CD4-positive, alpha-beta memory T cell (primary cell): ENCODE results near the gene KIFC3. TPM values are rescaled to one million over a fixed set of nuclear protein-coding genes. Genes with fewer than 3 reads are reported as not detected.
A peak's percentile ranks its signal among the peaks of the same experiment; 100 is the strongest.

Source experiments
- CTCF ChIA-PET: fragments of 350-600 bp; sonication (Branson Sonifier 250); formaldehyde crosslinking; loops from one replicate; lab custom pipeline; 2021; ENCODE audit warnings: inconsistent platforms; ENCODE audit not compliant: partially characterized antibody; lab: Charles Lee
- POLR2A ChIA-PET: fragments of 350-600 bp; sonication (Branson Sonifier 250); formaldehyde crosslinking; loops from one replicate; lab custom pipeline; 2021; ENCODE audit not compliant: partially characterized antibody; lab: Charles Lee
- DNase-seq, 5 donors: peaks; one replicate each; pipeline versions ENCODE4 v3.0.0 to v3.0.0-alpha.2; 2020 to 2022; ENCODE audit warnings: mixed read lengths in 1 of 5
- H3K27ac ChIP-seq: one replicate; pipeline ENCODE4 v1.7.0; 2013; ENCODE audit warnings: low read depth, low read length
- H3K27me3 ChIP-seq: 2 replicates; pipeline ENCODE4 v1.7.0; 2013; ENCODE audit warnings: mild to moderate bottlenecking, low read length, moderate library complexity; ENCODE audit not compliant: insufficient read depth
- H3K36me3 ChIP-seq: 2 replicates; pipeline ENCODE4 v1.7.0; 2013; ENCODE audit warnings: mild to moderate bottlenecking, low read length, moderate library complexity; ENCODE audit not compliant: insufficient read depth
- H3K4me1 ChIP-seq: 2 replicates; pipeline ENCODE4 v1.7.0; 2013; ENCODE audit warnings: mild to moderate bottlenecking, low read length, moderate library complexity; ENCODE audit not compliant: insufficient read depth
- H3K4me3 ChIP-seq, 2 donors: one replicate each; pipeline ENCODE4 v1.7.0; 2013; ENCODE audit warnings: low read length in 2 of 2, mild to moderate bottlenecking in 1 of 2
- H3K9me3 ChIP-seq, 2 donors: one replicate each; pipeline ENCODE4 v1.7.0; 2013; ENCODE audit warnings: low read length in 2 of 2, control low read depth in 1 of 2; ENCODE audit not compliant: control insufficient read depth in 1 of 2
- H3K27ac Mint-ChIP-seq, 7 donors: one replicate each; pipeline ENCODE4 v1.8.0; 2020 to 2021; ENCODE audit warnings: mixed read lengths in 7 of 7, mild to moderate bottlenecking in 6 of 7, inconsistent platforms in 3 of 7, moderate library complexity in 3 of 7
- H3K27me3 Mint-ChIP-seq, 2 donors: one replicate each; pipeline ENCODE4 v1.8.0; 2020 to 2021; ENCODE audit warnings: mixed read lengths in 2 of 2
- H3K36me3 Mint-ChIP-seq, 2 donors: one replicate each; pipeline ENCODE4 v1.8.0; 2020 to 2021; ENCODE audit warnings: mixed read lengths in 2 of 2, inconsistent platforms in 1 of 2, mild to moderate bottlenecking in 1 of 2
- H3K4me1 Mint-ChIP-seq, 4 donors: one replicate each; pipeline ENCODE4 v1.8.0; 2020 to 2021; ENCODE audit warnings: mixed read lengths in 4 of 4, mild to moderate bottlenecking in 1 of 4
- H3K4me3 Mint-ChIP-seq, 8 donors: one replicate each; pipeline ENCODE4 v1.8.0; 2020 to 2021; ENCODE audit warnings: mixed read lengths in 8 of 8, mild to moderate bottlenecking in 7 of 8, moderate library complexity in 6 of 8, inconsistent platforms in 3 of 8
- H3K9me3 Mint-ChIP-seq, 8 donors: one replicate each; pipeline ENCODE4 v1.8.0; 2020 to 2021; ENCODE audit warnings: mixed read lengths in 8 of 8, mild to moderate bottlenecking in 5 of 8, inconsistent platforms in 3 of 8, moderate library complexity in 1 of 8
- intact Hi-C: fragments of 100-400 bp; cut with micrococcal nuclease; formaldehyde crosslinking; loops from one replicate; pipeline ENCODE4 v1.15.1; 2023
- polyA plus RNA-seq, 2 donors: library from polyadenylated mRNA; unstranded; fragments of 300-500 nt; fragmentation: Illumina TruSeq; gene quantifications; one replicate each; pipeline ENCODE4 v1.2.3, GENCODE V29; 2021
- total RNA-seq, 2 experiments: library from RNA; stranded (reverse); gene quantifications; one replicate each; pipeline ENCODE4 v1.2.3, GENCODE V29; 2021

KIFC3 gene
- total and polyA plus RNA-seq, 4 experiments from 2014 or later: 1.6 to 1.9 TPM; not detected in 2

DNA sequence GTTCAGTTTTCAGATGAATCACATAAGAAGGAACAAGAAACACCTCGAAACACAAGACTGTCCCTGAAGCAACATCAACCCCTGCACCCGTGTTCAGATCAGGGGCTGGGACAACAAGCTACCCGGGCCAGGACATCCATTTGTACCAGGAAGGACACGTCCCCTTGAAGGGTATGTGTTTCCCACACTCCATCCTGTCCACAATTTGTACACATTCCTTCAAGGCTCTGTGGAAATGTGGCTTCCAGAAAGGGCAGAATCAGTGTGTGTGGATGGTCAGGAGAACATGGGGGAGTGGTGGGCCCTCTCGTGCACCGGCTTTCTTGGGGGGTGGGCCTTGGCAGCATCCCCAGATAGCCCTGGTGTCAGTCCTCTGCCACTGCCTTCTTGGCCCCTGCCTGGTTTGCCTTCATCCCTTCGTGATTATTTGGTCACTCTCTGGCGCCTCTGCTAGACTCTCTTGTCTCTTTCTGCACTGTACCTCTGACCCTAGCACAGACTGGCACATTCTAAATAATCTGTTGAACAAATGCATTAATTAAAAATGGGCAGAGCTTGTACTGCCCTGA, 10.3 kb downstream of the KIFC3 start:
- Mint-ChIP-seq H3K4me1 (peaks cover 0 to 6% (median under 1%) of the 10 kb centered on the region in 4 donors), H3K36me3 (no peaks in the 10 kb centered on the region), H3K27ac (no peak overlapping the region), H3K27me3 (no peaks in the 10 kb centered on the region), H3K9me3 (no peaks in the 10 kb centered on the region), H3K4me3 (no peak overlapping the region)
- H3K36me3 ChIP-seq: no peaks in the 10 kb centered on the region
- intact Hi-C loops: no loop called here
- H3K27me3 ChIP-seq: no peaks in the 10 kb centered on the region
- H3K4me1 ChIP-seq: no peaks in the 10 kb centered on the region
- CTCF ChIA-PET: no interaction called here
- POLR2A ChIA-PET: no interaction called here
- H3K4me3 ChIP-seq: no peak overlapping the region
- no peaks in the 10 kb centered on the region for H3K9me3 ChIP-seq
- H3K27ac ChIP-seq: no peak overlapping the region
- DNase-seq: no peak

DNA sequence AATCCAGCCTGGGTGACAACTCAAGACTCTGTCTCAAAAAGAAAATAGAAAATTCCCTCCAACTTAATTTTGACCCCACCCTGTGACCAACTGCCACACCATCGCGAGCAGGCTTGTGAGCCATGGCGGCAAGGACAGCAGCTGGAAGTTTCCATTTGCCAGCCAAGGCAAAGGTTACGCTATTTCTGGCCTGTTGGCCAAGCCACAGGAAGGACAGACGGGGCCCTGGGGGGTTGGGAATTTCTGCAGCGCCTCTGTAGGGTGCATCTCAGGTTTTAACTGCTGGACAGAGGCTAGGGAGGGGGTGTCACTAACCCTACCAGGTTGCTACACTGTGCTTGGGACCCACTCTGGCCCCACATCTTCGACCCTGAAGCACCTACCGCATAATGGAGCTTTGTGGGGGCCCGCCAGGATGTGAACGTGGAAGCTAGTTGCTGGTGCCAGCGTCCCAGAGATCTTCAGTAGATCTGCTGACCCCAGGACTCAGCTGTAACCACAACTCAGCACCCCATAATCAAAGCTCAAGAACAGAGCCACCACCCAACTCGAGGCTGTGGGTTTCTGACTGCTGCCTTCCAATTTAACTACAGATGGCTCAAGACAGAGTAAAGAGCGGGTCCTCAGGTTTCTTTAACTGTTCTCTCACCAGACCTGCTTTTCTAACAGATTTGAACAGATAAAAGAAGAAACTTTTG, 10.9 kb downstream of the KIFC3 start:
- CTCF ChIA-PET: no interaction called here
- H3K9me3 Mint-ChIP-seq: no peaks in the 10 kb centered on the region

DNA sequence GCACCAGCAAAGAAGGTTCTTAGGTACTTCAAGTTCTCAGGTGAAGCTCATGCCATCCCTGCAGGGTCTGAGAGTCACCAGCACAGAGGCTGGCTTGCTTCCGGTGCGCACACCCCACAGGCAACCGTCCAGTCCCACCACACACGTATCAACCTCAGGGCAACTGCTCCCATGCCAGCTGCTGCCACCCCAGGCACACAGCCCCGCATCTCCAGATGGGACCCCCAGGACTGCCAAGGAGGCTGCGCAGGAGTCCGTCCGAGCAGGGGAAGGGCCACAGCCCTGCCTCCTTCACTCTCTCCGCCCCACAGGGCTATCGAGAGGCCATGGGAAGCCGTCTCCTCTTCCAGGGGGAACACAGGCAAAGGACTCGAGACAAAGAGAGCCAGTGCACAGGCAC, 13.3 kb downstream of the KIFC3 start:
- CTCF ChIA-PET: no interaction called here
- H3K4me3 ChIP-seq: no peak overlapping the region
- DNase-seq: no peak
- H3K9me3 ChIP-seq: no peaks in the 10 kb centered on the region
- H3K36me3 ChIP-seq: no peaks in the 10 kb centered on the region
- POLR2A ChIA-PET: no interaction called here
- Mint-ChIP-seq H3K27me3 (no peaks in the 10 kb centered on the region), H3K9me3 (no peaks in the 10 kb centered on the region), H3K4me1 (peaks cover 0 to 2% (median 0%) of the 10 kb centered on the region in 4 donors), H3K27ac (no peak overlapping the region), H3K36me3 (no peaks in the 10 kb centered on the region), H3K4me3 (no peak overlapping the region)
- H3K27ac ChIP-seq: no peak overlapping the region
- no peaks in the 10 kb centered on the region for H3K4me1 ChIP-seq
- H3K27me3 ChIP-seq: no peaks in the 10 kb centered on the region
- intact Hi-C loops: no loop called here

More for the DNA sequence above, 10.9 kb downstream of the KIFC3 start:
- DNase-seq: no peak
- Histone ChIP-seq H3K4me1 (no peaks in the 10 kb centered on the region), H3K36me3 (no peaks in the 10 kb centered on the region), H3K9me3 (no peaks in the 10 kb centered on the region), H3K4me3 (no peak overlapping the region), H3K27me3 (no peaks in the 10 kb centered on the region), H3K27ac (no peak overlapping the region)
- POLR2A ChIA-PET: no interaction called here
- Mint-ChIP-seq H3K4me3 (no peak overlapping the region), H3K27ac (no peak overlapping the region), H3K27me3 (no peaks in the 10 kb centered on the region), H3K36me3 (no peaks in the 10 kb centered on the region), H3K4me1 (peaks cover 0 to 2% (median under 1%) of the 10 kb centered on the region in 4 donors)
- intact Hi-C loops: no loop called here

DNA sequence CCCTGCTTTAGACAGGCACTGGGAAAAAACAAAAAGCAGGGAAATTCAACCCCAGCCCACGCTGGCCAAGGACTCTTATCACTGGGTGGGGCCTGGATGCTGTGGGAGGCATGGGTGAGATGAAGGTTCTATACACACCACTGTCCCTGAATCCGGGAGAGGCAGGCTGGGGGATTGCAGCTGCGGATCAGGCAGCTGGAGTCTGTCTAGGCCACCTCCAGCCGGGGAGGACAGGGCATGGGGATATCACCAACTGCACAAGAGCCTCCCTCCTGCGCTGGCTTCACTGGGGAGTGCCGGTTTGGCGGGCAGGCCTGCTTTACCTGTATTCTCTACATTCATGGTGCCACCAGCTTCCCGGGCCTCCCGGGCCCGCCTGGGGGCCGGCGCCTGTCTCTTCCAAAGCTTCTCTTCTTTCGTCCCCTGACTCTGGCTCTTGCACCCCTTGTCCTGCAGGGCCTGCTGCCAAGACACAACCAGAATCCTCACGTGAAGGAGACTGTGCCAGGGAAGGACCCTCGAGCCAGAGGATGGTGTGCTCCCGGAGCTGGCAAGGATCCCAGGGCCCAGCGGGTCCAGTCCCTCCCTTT, 13.9 kb downstream of the KIFC3 start:
- intact Hi-C loops: no loop called here
- Histone ChIP-seq H3K27me3 (no peaks in the 10 kb centered on the region), H3K36me3 (no peaks in the 10 kb centered on the region), H3K9me3 (no peaks in the 10 kb centered on the region), H3K27ac (no peak overlapping the region), H3K4me3 (no peak overlapping the region), H3K4me1 (no peaks in the 10 kb centered on the region)
- Mint-ChIP-seq H3K4me3 (no peak overlapping the region), H3K4me1 (peaks cover 0 to 2% (median 0%) of the 10 kb centered on the region in 4 donors), H3K27ac (no peak overlapping the region), H3K27me3 (no peaks in the 10 kb centered on the region), H3K9me3 (no peaks in the 10 kb centered on the region), H3K36me3 (no peaks in the 10 kb centered on the region)
- no peak for DNase-seq
- POLR2A ChIA-PET: no interaction called here
- CTCF ChIA-PET: no interaction called here

DNA sequence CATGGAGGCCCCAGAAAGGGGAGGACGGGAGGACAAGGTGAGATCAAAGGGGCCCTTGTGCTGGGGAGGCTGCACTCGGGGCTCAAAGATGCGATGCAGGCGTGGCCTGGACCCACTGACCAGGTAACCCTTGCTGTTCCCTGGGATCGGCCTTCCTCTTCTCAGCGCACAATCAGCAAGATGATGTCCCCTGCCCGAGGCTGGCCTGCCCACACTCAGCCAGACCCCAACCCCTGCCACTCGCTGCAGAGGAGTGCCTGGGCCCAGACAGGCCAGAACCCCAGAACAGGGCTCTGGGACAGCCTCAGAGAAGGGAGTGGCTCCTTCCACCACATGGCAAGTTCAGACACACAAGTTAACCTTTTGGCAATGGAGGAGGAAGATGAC, 14.8 kb downstream of the KIFC3 start:
- H3K4me1 ChIP-seq: no peaks in the 10 kb centered on the region
- Mint-ChIP-seq H3K36me3 (no peaks in the 10 kb centered on the region), H3K4me3 (no peak overlapping the region), H3K4me1 (peaks cover 0 to 2% (median 0%) of the 10 kb centered on the region in 4 donors), H3K27ac (no peak overlapping the region), H3K9me3 (no peaks in the 10 kb centered on the region), H3K27me3 (no peaks in the 10 kb centered on the region)
- H3K4me3 ChIP-seq: no peak overlapping the region
- no peaks in the 10 kb centered on the region for H3K9me3 ChIP-seq
- ChIA-PET POLR2A (no interaction called here), CTCF (no interaction called here)
- intact Hi-C loops: no loop called here
- no peak overlapping the region for H3K27ac ChIP-seq
- no peaks in the 10 kb centered on the region for H3K27me3 ChIP-seq
- no peaks in the 10 kb centered on the region for H3K36me3 ChIP-seq
- DNase-seq: no peak

DNA sequence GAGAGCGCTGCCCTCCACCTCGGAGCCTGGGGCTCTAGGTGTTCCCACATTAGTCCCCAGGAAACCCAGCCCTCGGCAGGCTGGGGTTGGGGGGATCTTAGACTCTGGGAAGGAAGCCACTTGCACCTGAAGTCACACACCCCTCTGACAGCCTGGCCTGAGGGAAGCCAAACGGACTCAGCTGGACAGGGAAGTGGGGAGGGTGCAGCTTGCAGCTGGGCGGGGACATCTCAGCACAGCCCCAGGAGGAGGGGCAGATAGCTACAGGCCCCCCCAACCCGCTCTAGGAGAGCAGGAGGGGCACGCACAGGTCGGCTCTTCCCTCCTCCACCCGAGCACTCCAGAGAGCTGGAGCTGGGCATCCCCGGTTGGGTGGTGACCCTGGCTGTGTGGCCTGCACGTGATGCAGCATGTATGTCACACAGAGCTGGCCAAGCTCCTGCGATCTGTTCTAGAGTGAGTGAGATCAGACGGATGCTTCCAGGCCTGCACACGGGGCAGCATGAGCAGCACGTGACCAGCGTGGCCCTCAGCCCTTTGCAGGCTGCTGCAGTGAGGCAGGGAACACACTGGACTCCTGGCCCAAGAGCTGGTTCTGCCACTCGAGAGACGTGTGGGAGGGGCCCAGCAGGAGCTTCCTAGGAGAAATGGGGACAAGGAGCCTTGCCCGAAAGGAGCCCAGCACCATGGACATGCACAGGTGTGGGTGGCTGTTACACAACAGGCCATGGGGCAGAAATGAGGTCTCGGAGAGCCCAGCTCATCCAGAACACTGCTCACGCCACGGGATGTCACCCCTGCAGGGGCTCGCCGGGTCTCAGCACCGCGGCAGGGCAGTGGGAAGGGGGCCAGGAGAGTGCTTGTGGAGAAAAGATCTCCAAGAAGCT, 15.4 kb downstream of the KIFC3 start:
- Mint-ChIP-seq H3K4me1 (peaks cover 0 to 2% (median 0%) of the 10 kb centered on the region in 4 donors), H3K36me3 (no peaks in the 10 kb centered on the region), H3K4me3 (no peak overlapping the region), H3K27me3 (no peaks in the 10 kb centered on the region), H3K27ac (no peak overlapping the region), H3K9me3 (no peaks in the 10 kb centered on the region)
- Histone ChIP-seq H3K4me1 (no peaks in the 10 kb centered on the region), H3K4me3 (no peak overlapping the region), H3K27me3 (no peaks in the 10 kb centered on the region), H3K27ac (no peak overlapping the region), H3K9me3 (no peaks in the 10 kb centered on the region), H3K36me3 (no peaks in the 10 kb centered on the region)
- POLR2A ChIA-PET: no interaction called here
- intact Hi-C loops: no loop called here
- DNase-seq: no peak
- CTCF ChIA-PET: no interaction called here

DNA sequence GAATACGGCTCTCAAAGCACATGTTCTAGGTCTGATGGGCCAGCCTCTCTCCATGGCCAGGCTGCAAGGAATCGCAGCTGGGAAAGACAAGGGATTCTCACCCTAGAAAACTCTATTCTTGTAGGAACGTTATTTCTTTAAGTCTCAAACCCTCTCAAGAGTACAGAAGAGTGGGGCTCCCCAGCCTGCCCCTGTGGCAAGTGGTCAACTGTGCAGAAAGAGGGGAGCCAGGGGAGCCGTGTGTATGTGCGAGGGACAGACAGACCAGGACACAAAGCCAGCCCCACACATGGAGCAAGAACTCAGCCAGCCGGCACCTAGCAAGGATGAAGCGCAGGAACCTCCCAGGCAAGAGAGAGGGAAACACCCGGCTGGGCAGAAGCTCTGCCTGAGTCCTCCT, 16.4 kb downstream of the KIFC3 start:
- peaks cover 0 to 2% (median 0%) of the 10 kb centered on the region in 4 donors for H3K4me1 Mint-ChIP-seq
- Histone ChIP-seq H3K4me3 (no peak overlapping the region), H3K36me3 (no peaks in the 10 kb centered on the region), H3K27ac (no peak overlapping the region), H3K9me3 (no peaks in the 10 kb centered on the region), H3K4me1 (no peaks in the 10 kb centered on the region), H3K27me3 (no peaks in the 10 kb centered on the region)
- POLR2A ChIA-PET: no interaction called here
- CTCF ChIA-PET: interaction anchor here (1.1 kb wide), 1 partner anchor 9 kb away, joined by 4 read pairs; no protein-coding TSS in a partner anchor
- H3K27ac Mint-ChIP-seq: peak overlapping the region in 1 of 7 donors; percentile 42
- no peak for DNase-seq
- no peaks in the 10 kb centered on the region for H3K9me3 Mint-ChIP-seq
- intact Hi-C loops: no loop called here
- no peaks in the 10 kb centered on the region for H3K36me3 Mint-ChIP-seq
- H3K27me3 Mint-ChIP-seq: no peaks in the 10 kb centered on the region
- H3K4me3 Mint-ChIP-seq: no peak overlapping the region
